ENCODE results near the gene VEGFC.

The VEGFC gene

DNA sequence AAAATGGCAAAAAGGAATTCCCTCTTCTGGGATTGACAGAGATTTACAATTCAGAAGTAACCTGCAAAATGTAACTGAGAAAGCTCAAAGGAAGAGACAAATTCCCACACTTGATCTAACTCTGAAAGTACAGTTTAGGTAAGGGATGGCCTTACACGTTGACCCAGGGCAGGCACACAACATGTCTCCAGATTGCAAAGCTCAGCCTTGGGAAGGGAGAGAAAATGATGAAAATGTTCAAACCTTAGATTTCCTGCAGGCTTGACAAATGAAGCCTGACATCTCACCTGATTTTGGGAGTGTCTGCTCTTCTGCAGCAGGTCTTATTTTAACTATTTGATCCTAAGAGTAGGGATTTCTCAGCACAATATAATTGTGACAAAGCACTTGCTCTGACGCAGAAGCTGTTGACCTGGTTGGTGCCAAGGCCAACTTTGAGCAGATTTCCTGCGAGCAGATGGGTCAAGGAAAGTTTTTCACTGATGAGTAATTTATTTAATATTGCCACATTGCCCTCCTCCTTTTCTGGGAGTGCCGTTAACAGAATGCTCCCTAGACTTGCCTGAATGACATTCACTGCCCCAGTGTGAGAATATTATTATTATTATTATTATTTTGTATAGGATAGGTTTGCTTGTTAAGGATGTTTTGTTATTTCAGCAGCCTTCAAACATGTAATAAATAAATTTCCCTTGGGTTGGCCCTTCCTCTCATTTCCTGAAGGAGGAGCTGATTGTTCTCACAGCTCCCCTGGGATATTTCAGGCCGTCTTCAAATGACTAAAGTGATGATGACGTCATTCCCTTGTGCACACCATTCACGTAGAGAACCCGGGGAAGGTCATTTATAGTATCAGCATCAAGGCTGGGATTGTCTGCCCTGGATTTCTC, 157.1 kb downstream of the VEGFC start:
- Histone ChIP-seq H3K4me3 (ENCODE audit: low read depth, low read length) (no peak overlapping the region), H3K27me3 (no peaks in the 10 kb centered on the region), H3K9me3 (no peaks in the 10 kb centered on the region), H3K4me1 (no peaks in the 10 kb centered on the region), H3K36me3 (no peaks in the 10 kb centered on the region)
- TF ChIP-seq, protein P1, sequence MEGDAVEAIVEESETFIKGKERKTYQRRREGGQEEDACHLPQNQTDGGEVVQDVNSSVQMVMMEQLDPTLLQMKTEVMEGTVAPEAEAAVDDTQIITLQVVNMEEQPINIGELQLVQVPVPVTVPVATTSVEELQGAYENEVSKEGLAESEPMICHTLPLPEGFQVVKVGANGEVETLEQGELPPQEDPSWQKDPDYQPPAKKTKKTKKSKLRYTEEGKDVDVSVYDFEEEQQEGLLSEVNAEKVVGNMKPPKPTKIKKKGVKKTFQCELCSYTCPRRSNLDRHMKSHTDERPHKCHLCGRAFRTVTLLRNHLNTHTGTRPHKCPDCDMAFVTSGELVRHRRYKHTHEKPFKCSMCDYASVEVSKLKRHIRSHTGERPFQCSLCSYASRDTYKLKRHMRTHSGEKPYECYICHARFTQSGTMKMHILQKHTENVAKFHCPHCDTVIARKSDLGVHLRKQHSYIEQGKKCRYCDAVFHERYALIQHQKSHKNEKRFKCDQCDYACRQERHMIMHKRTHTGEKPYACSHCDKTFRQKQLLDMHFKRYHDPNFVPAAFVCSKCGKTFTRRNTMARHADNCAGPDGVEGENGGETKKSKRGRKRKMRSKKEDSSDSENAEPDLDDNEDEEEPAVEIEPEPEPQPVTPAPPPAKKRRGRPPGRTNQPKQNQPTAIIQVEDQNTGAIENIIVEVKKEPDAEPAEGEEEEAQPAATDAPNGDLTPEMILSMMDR (IDR thresholded peaks at IDR 0.05; ENCODE audit: low read depth, low read length) = no peak
- DNase-seq = no peak

Data from BE2C (cell line).